Heart right ventricle (tissue), 16 donors: ENCODE results near the gene ZBTB40. TPM values are rescaled to one million over a fixed set of nuclear protein-coding genes. Genes with fewer than 3 reads are reported as not detected.

Experiments used
- ATAC-seq, 8 donors: fragments of 200-7000 bp; cut with Tn5 transposase; one replicate each; pipeline ENCODE4 v1.9.1; 2020; ENCODE audit warnings: mild to moderate bottlenecking in 8 of 8, moderate library complexity in 8 of 8, moderate number of reproducible peaks in 1 of 8
- DNase-seq, 2 donors: peaks; one replicate each; pipeline ENCODE4 v3.0.0-alpha.2; 2020
- H3K27ac ChIP-seq, 10 donors: fragments of 200-600 bp; sonication (generic) in 2 of 10; one replicate each; pipeline versions ENCODE4 v1.5.0 to v1.8.0; 2020 to 2022; ENCODE audit warnings: mild to moderate bottlenecking in 3 of 10
- H3K27me3 ChIP-seq, 7 donors: fragments of 200-600 bp; one replicate each; pipeline ENCODE4 v1.8.0; 2021 to 2022; ENCODE audit warnings: mild to moderate bottlenecking in 2 of 7
- H3K36me3 ChIP-seq, 9 donors: fragments of 200-600 bp; sonication (generic) in 1 of 9; one replicate each; pipeline versions ENCODE4 v1.5.0 to v1.8.0; 2020 to 2022; ENCODE audit warnings: mild to moderate bottlenecking in 2 of 9
- H3K4me1 ChIP-seq, 9 donors: fragments of 200-600 bp; sonication (generic) in 1 of 9; one replicate each; pipeline versions ENCODE4 v1.5.0 to v1.8.0; 2020 to 2022; ENCODE audit warnings: mild to moderate bottlenecking in 4 of 9
- H3K4me3 ChIP-seq, 10 donors: fragments of 200-600 bp; sonication (generic) in 2 of 10; one replicate each; pipeline versions ENCODE4 v1.5.0 to v1.8.0; 2020 to 2022; ENCODE audit warnings: mild to moderate bottlenecking in 7 of 10, moderate library complexity in 2 of 10
- H3K9me3 ChIP-seq, 11 donors: fragments of 200-600 bp in 10 of 11; sonication (generic) in 2 of 11; one replicate each; pipeline versions ENCODE4 v1.5.0 to v1.8.0; 2013 to 2022; ENCODE audit warnings: mild to moderate bottlenecking in 2 of 11, control low read depth in 1 of 11, moderate library complexity in 1 of 11
- CTCF ChIP-seq, 9 donors: fragments of 200-600 bp; sonication (generic) in 2 of 9; IDR thresholded peaks; one replicate each; pipeline versions ENCODE4 v1.5.0 to v1.8.0; 2021 to 2022; ENCODE audit warnings: antibody characterized with exemption in 9 of 9, mild to moderate bottlenecking in 5 of 9, moderate library complexity in 1 of 9
- WGBS, 2 donors: extraction: QIAGEN DNeasy Blood & Tissue Kit; methylation state at CpG; one replicate each; pipeline ENCODE4 v1.1.7; 2013; ENCODE audit warnings: inconsistent platforms in 1 of 2; 5-methylcytosine and 5-hydroxymethylcytosine counted together
- intact Hi-C, 10 donors: fragments of 100-400 bp; cut with DNase I; formaldehyde crosslinking; loops; one replicate each; pipeline versions ENCODE4 v1.11.1 to v1.14.2; 2022
- polyA plus RNA-seq, 2 donors: library from polyadenylated mRNA; stranded (reverse); fragments of 200-250 nt; gene quantifications; one replicate each; pipeline ENCODE4 v1.2.3, GENCODE V29; 2013
- total RNA-seq, 10 donors: library from RNA; stranded (reverse); fragmentation: NEBNext Ultra II Directional in 3 of 10; extraction: Animal tissue kit (Norgen Biotek cat#: 25700) in 3 of 10; gene quantifications; one replicate each; pipeline versions ENCODE4 v1.2.1 to v1.2.4, GENCODE V29; 2021 to 2023
- donor health status: Arrhythmogenic right ventricular cardiomyopathy.
- donor health status: ischemic (EF 13 %, LVEDD 7.1; RV severe dilation, severe dysfunction).
- donor health status: healthy with polysubstance abuse.
- donor health status: DM: no; HTN: yes; CAD: no.
- donor health status: DM: no; HTN: no; CAD: no.
- donor health status: ischemic (EF 25% LVEDD 6.9; RV normal size, moderate dysfunction).
- donor health status: ischemic (EF 25% LVEDD 5.7; RV mildly dilated, moderate dysfunction).
- donor health status: healthy.
- donor health status: DM: yes; HTN: yes; CAD: no.
- donor health status: Ischemic cardiomyopathy.
- donor health status: ischemic (EF 35%, LVEDD 5.7; RV mildly dilated, moderate dysfunction).
- donor health status: nonischemic (EF 11% LVEDD 7.7; RV severe dilation, severe dysfunction).
- donor health status: DM: yes; HTN: yes; CAD: no.
- donor health status: PGD.
- donor health status: ischemic (EF 29% LVEDD 5.4; RV normal size, mild dysfunction).
- donor health status: nonischemic (EF 23%, LVEDD 6.1; RV moderate dilation, normal function).

The ZBTB40 gene
- total and polyA plus RNA-seq, 12 donors = 3.2 to 18.2 (median 13.2) TPM

DNA sequence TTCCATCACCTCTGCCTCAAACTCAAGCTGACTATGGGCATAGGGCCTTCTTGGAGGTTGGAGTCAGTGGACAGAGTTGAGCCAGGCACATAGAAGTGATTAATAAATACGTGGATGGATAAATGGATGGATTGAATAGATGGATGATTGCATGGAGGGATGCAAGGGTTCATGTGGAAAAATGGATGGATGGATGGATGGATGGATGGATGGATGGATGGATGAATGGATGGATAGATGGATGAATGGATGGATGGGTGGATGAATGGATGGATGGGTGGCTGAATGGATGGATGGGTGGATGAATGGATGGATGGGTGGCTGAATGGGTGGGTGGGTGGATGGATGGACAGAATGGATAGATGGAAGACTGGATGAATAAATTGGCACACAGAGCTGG, 40.1 kb upstream of the ZBTB40 start:
- 93 to 97% methylated on average over 1 of the region's 1 CpG for WGBS, 2 donors

DNA sequence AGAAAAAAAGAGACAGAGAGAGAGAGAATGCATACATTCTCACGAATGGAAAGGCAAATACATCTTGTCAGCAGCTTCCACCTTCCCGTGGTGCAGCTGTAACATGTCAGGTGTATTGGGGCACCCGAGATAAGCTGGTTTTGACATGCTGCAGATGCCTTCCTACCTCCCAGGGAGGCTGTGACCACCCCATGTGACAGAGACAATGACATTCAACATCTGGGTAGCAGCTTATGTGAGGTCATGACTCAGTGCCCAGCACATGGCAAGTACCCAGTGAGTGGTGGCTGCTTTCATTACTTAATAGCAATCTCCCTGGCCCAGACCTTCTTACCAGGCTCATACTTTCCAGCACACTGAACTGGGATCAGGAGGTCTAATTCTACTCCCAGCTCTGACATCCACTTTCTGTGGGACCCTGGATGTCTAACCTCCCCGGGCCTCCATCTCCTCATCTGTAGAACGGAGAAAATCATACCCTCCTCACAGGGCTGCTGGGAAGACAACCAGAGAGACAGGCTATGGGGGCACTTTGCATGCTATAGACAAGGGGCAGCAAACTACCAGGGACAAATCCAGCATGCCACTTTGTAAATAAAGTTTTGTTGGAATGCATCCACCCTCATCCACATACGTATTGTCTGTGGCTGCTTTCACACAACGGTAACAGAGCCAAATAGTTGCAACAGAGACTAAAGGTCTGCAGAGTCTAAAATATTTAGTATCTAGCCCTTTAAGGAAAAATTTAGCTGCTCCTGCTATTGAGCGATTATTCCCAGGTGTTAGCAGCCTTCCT, 38.5 kb upstream of the ZBTB40 start:
- 53 to 55% methylated on average over 8 of the region's 8 CpGs for WGBS, 2 donors
- TF ChIP-seq CTCF (IDR thresholded peaks at IDR 0.05) = no peak

More for the DNA sequence above, 40.1 kb upstream of the ZBTB40 start:
- no peak overlapping the region for H3K27ac ChIP-seq
- H3K9me3 ChIP-seq = no peaks in the 10 kb centered on the region
- ATAC-seq (no peak), DNase-seq (no peak)
- TF ChIP-seq CTCF (IDR thresholded peaks at IDR 0.05) = no peak
- H3K36me3 ChIP-seq = no peaks in the 10 kb centered on the region
- peaks cover 0 to 17% (median 2%) of the 10 kb centered on the region in 9 donors for H3K4me1 ChIP-seq
- H3K27me3 ChIP-seq = peaks cover 0 to 16% (median 3%) of the 10 kb centered on the region in 7 donors
- no peak overlapping the region for H3K4me3 ChIP-seq
- intact Hi-C loops = loop anchor here in 5 of 10 donors (10.0 kb wide), 2 partner anchors 277 to 307 kb away; no protein-coding TSS in a partner anchor

GRCh38 chr1:22413799-22414198, 37.9 kb upstream of the ZBTB40 start:
- DNase-seq (no peak), ATAC-seq (no peak)
- no peaks in the 10 kb centered on the region for H3K9me3 ChIP-seq
- no peaks in the 10 kb centered on the region for H3K36me3 ChIP-seq
- no peak for TF ChIP-seq CTCF (IDR thresholded peaks at IDR 0.05)
- H3K27me3 ChIP-seq = peaks cover 0 to 18% (median 12%) of the 10 kb centered on the region in 7 donors
- no peak overlapping the region for H3K27ac ChIP-seq
- intact Hi-C loops = loop anchor here in 5 of 10 donors (10.0 kb wide), 2 partner anchors 279 to 309 kb away; no protein-coding TSS in a partner anchor
- WGBS, 2 donors = 0 to 48% methylated on average over 1 of the region's 1 CpG
- no peak overlapping the region for H3K4me3 ChIP-seq
- H3K4me1 ChIP-seq = peaks cover 0 to 32% (median 5%) of the 10 kb centered on the region in 9 donors

More for the DNA sequence above, 38.5 kb upstream of the ZBTB40 start:
- peak overlapping the region in 1 of 10 donors; percentile 26 for H3K27ac ChIP-seq
- DNase-seq (no peak), ATAC-seq (peak in 5 of 8 donors; percentile 29 to 60 (median 52))
- no peaks in the 10 kb centered on the region for H3K36me3 ChIP-seq
- intact Hi-C loops = loop anchor here in 5 of 10 donors (10.0 kb wide), 2 partner anchors 278 to 308 kb away; no protein-coding TSS in a partner anchor
- no peak overlapping the region for H3K4me3 ChIP-seq
- peaks cover 0 to 27% (median 4%) of the 10 kb centered on the region in 9 donors for H3K4me1 ChIP-seq
- H3K27me3 ChIP-seq = peaks cover 0 to 12% (median 9%) of the 10 kb centered on the region in 7 donors
- H3K9me3 ChIP-seq = no peaks in the 10 kb centered on the region

- Histone ChIP-seq H3K36me3 (no peaks in the 10 kb centered on the region), H3K9me3 (no peaks in the 10 kb centered on the region), H3K27me3 (peaks cover 0 to 19% (median 13%) of the 10 kb centered on the region in 7 donors), H3K27ac (no peak overlapping the region), H3K4me1 (peaks cover 0 to 37% (median 7%) of the 10 kb centered on the region in 9 donors), H3K4me3 (no peak overlapping the region)
- ATAC-seq (no peak), DNase-seq (no peak)
- intact Hi-C loops = loop anchor here in 5 of 10 donors (10.0 kb wide), 2 partner anchors 279 to 309 kb away; no protein-coding TSS in a partner anchor
- WGBS, 2 donors = 70 to 77% methylated on average over 11 of the region's 11 CpGs
- TF ChIP-seq CTCF (IDR thresholded peaks at IDR 0.05) = no peak
Observed at GRCh38 chr1:22414244-22414751, 37.4 kb upstream of the ZBTB40 start.
